HG02938 (cell line): ENCODE measurements around the gene LRIG3.
"Not testable (repeated sequence)": the region's sequence is repeated elsewhere in the genome, so short reads cannot be mapped to it uniquely, and the experiment has no call there.

Experiments
- ATAC-seq: cut with Tn5 transposase; IDR thresholded peaks from one replicate; pipeline ENCODE4 v1.9.1; 2021; ENCODE audit warnings: mild to moderate bottlenecking, moderate library complexity; ENCODE audit not compliant: unreplicated experiment

Gene LRIG3

GRCh38 chr12:58920102-58920960 is at the start of gene LRIG3:
TSS of gene LRIG3 (minus strand) at chr12:58920504. CDS start at chr12:58920235, 269 bp downstream.
- peak; percentile 81 for ATAC-seq

GRCh38 chr12:58969237-58969636 is 48.9 kb upstream of the LRIG3 start:
- no peak for ATAC-seq

- ATAC-seq = no peak
Measured at GRCh38 chr12:58967561-58967960, 47.3 kb upstream of the LRIG3 start.

- no peak for ATAC-seq
Measured at GRCh38 chr12:58966939-58967338, 46.6 kb upstream of the LRIG3 start.

- no peak for ATAC-seq
Measured at GRCh38 chr12:58965568-58965967, 45.3 kb upstream of the LRIG3 start.

GRCh38 chr12:58963844-58964243 is 43.5 kb upstream of the LRIG3 start:
- no peak for ATAC-seq

GRCh38 chr12:58961906-58962305 is 41.6 kb upstream of the LRIG3 start:
- ATAC-seq = no peak

- no peak for ATAC-seq
Measured at GRCh38 chr12:58961166-58961565, 40.9 kb upstream of the LRIG3 start.

GRCh38 chr12:58959639-58960300 is 39.5 kb upstream of the LRIG3 start:
- ATAC-seq = no peak

- no peak for ATAC-seq
Measured at GRCh38 chr12:58957298-58957697, 37.0 kb upstream of the LRIG3 start.

GRCh38 chr12:58955849-58956248 is 35.5 kb upstream of the LRIG3 start:
- ATAC-seq = no peak

GRCh38 chr12:58954002-58954401 is 33.7 kb upstream of the LRIG3 start:
- no peak for ATAC-seq

- ATAC-seq = no peak
Measured at GRCh38 chr12:58950739-58951100, 30.4 kb upstream of the LRIG3 start.

- not testable (repeated sequence) for ATAC-seq
Measured at GRCh38 chr12:58949954-58950738, 29.8 kb upstream of the LRIG3 start.

- no peak for ATAC-seq
Measured at GRCh38 chr12:58943079-58943478, 22.8 kb upstream of the LRIG3 start.

- ATAC-seq = no peak
Measured at GRCh38 chr12:58942345-58942744, 22.0 kb upstream of the LRIG3 start.

GRCh38 chr12:58939399-58940100 is 19.2 kb upstream of the LRIG3 start:
- no peak for ATAC-seq

GRCh38 chr12:58938440-58938839 is 18.1 kb upstream of the LRIG3 start:
- no peak for ATAC-seq

GRCh38 chr12:58934528-58934927 is 14.2 kb upstream of the LRIG3 start:
- ATAC-seq = no peak

- ATAC-seq = no peak
Measured at GRCh38 chr12:58932806-58933681, 12.7 kb upstream of the LRIG3 start.
